T-cell (primary cell): ENCODE results near the gene PLAAT2. TPM values are rescaled to one million over a fixed set of nuclear protein-coding genes. Genes with fewer than 3 reads are reported as not detected.
A peak's percentile ranks its signal among the peaks of the same experiment; 100 is the strongest.
"Not testable (repeated sequence)": the region's sequence is repeated elsewhere in the genome, so short reads cannot be mapped to it uniquely, and the experiment has no call there.

Experiments used
- ATAC-seq, 4 experiments: fragments of 200-7000 bp in 3 of 4; fragments of 150-1000 bp in 1 of 4; cut with Tn5 transposase; replicated peaks in 1 of 4; 1 replicate in 3 of 4; 2 replicates in 1 of 4; pipeline ENCODE4 v1.10.0; 2021; ENCODE audit warnings: moderate library complexity in 3 of 4, mild to moderate bottlenecking in 2 of 4, moderate number of reproducible peaks in 1 of 4
- CTCF ChIA-PET, 2 donors: fragments of 300-600 bp; sonication (Branson Sonifier 250); formaldehyde crosslinking; loops; one replicate each; lab custom pipeline; 2022; ENCODE audit warnings: antibody characterized with exemption in 2 of 2; lab: Charles Lee
- POLR2A ChIA-PET, 2 donors: fragments of 300-600 bp; sonication (Branson Sonifier 250); formaldehyde crosslinking; loops; one replicate each; lab custom pipeline; 2022; ENCODE audit warnings: antibody characterized with exemption in 2 of 2; lab: Charles Lee
- DNase-seq, 35 experiments: peaks; one replicate each; pipeline versions ENCODE4 v3.0.0 to v3.0.0-alpha.2; 2013 to 2023
- H3K27ac ChIP-seq: one replicate; pipeline ENCODE4 v1.5.1; 2013; ENCODE audit warnings: low read length
- H3K27me3 ChIP-seq, 2 experiments: replicated peaks in 1 of 2; 1 replicate in 1 of 2; 2 replicates in 1 of 2; pipeline versions ENCODE4 v1.6.1 to v1.7.0; 2013; ENCODE audit warnings: low read length in 1 of 2, mixed read lengths in 1 of 2; ENCODE audit not compliant: control insufficient read depth in 2 of 2, insufficient read depth in 2 of 2; ENCODE audit errors: extremely low read depth in 1 of 2
- H3K36me3 ChIP-seq, 2 donors: 1 replicate in 1 of 2; 2 replicates in 1 of 2; pipeline versions ENCODE4 v1.6.1 to v1.7.0; 2013; ENCODE audit warnings: low read length in 1 of 2; ENCODE audit not compliant: control insufficient read depth in 2 of 2, insufficient read depth in 1 of 2; ENCODE audit errors: extremely low read depth in 1 of 2
- H3K4me1 ChIP-seq, 2 experiments: 1 replicate in 1 of 2; 2 replicates in 1 of 2; pipeline versions ENCODE4 v1.6.1 to v1.7.0; 2013; ENCODE audit warnings: low read length in 2 of 2, mixed read lengths in 1 of 2; ENCODE audit not compliant: insufficient read depth in 2 of 2, control insufficient read depth in 1 of 2; ENCODE audit errors: extremely low read depth in 1 of 2
- H3K4me3 ChIP-seq, 2 donors: 1 replicate in 1 of 2; 2 replicates in 1 of 2; pipeline versions ENCODE4 v1.5.1 to v1.7.0; 2013; ENCODE audit warnings: mild to moderate bottlenecking in 2 of 2, low read length in 1 of 2, moderate library complexity in 1 of 2; ENCODE audit not compliant: control insufficient read depth in 1 of 2; ENCODE audit errors: extremely low read depth in 1 of 2
- H3K9me3 ChIP-seq: 2 replicates; pipeline ENCODE4 v1.7.0; 2013
- H3K27ac Mint-ChIP-seq, 2 donors: one replicate each; pipeline ENCODE4 v1.8.0; 2020 to 2021; ENCODE audit warnings: mild to moderate bottlenecking in 2 of 2, mixed read lengths in 2 of 2
- H3K27me3 Mint-ChIP-seq, 2 donors: one replicate each; pipeline ENCODE4 v1.8.0; 2021 to 2022; ENCODE audit warnings: mixed read lengths in 2 of 2
- H3K36me3 Mint-ChIP-seq: one replicate; pipeline ENCODE4 v1.8.0; 2021; ENCODE audit warnings: mixed read lengths
- H3K4me1 Mint-ChIP-seq, 3 donors: one replicate each; pipeline ENCODE4 v1.8.0; 2020 to 2022; ENCODE audit warnings: mixed read lengths in 3 of 3, mild to moderate bottlenecking in 1 of 3
- H3K4me3 Mint-ChIP-seq, 3 donors: one replicate each; pipeline ENCODE4 v1.8.0; 2020 to 2022; ENCODE audit warnings: mild to moderate bottlenecking in 3 of 3, mixed read lengths in 3 of 3, moderate library complexity in 3 of 3
- H3K9me3 Mint-ChIP-seq, 3 donors: one replicate each; pipeline ENCODE4 v1.8.0; 2020 to 2022; ENCODE audit warnings: mixed read lengths in 3 of 3
- WGBS: methylation state at CpG from one replicate; pipeline ENCODE4 v1.1.5; 2013; ENCODE audit warnings: missing lambda C conversion rate; ENCODE audit not compliant: insufficient coverage; 5-methylcytosine and 5-hydroxymethylcytosine counted together
- total RNA-seq, 35 experiments: library from RNA in 6 of 35; stranded (reverse) in 6 of 35; fragments of 120-200 nt in 1 of 35; gene quantifications; one replicate each; pipeline versions ENCODE4 v1.2.1 to v1.2.4 and lab custom pipeline; 2013 to 2026

Gene PLAAT2
- total RNA-seq, 5 donors from 2014 or later (not counting 1 experiment from before 2014, with no cell fraction given) = 0.51 to 0.53 TPM; not detected in 3

DNA sequence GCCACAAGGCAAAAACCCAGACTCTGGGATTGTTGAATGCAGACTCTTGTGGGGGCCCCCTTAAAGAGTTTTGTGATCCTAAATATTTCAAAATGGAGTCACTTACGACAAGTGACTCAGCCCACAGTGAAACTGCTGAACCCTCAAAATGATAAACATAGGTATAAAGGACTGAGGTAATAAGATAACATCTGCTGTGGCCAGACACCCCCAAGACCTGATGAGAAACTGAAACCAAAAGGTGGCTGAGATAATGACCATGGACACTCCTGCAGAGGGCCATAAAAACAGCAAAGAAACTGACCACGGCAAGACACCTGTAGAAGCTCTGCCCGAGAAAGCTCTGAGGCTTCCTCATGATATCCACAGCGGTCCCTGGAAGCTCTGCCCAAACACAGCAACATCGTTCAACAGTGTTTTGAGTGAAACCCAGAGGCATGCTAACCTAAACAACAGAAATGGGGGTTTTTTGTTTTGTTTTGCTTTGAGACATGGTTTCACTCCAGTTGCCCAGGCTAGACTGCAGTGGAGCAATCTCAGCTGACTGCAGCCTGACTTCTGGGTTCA, 28.2 kb downstream of the PLAAT2 start:
- H3K4me3 ChIP-seq = no peak overlapping the region
- H3K27me3 ChIP-seq = no peaks in the 10 kb centered on the region
- no peaks in the 10 kb centered on the region for H3K27me3 Mint-ChIP-seq
- ChIA-PET CTCF (no interaction called here), POLR2A (interaction anchor here in 1 of 2 donors (0.9 kb wide), 1 partner anchor 86 kb away, joined by 4 read pairs; no protein-coding TSS in a partner anchor)
- peaks cover 48 to 85% of the 10 kb centered on the region in 2 experiments for H3K4me1 ChIP-seq
- DNase-seq (peak in 11 of 35 experiments; percentile 9 to 56 (median 22)), ATAC-seq (no peak)
- WGBS = 74% methylated on average over 3 of the region's 5 CpGs
- peaks cover 79 to 92% (median 87%) of the 10 kb centered on the region in 3 donors for H3K4me1 Mint-ChIP-seq
- peaks cover 0 to 2% of the 10 kb centered on the region in 2 donors for H3K36me3 ChIP-seq
- peak overlapping the region; percentile 98 to 99 for H3K27ac Mint-ChIP-seq
- H3K27ac ChIP-seq = peak overlapping the region; percentile 92
- H3K9me3 ChIP-seq = no peaks in the 10 kb centered on the region
- H3K4me3 Mint-ChIP-seq = peak overlapping the region; percentile 54 to 91 (median 87)
- no peaks in the 10 kb centered on the region for H3K9me3 Mint-ChIP-seq
- H3K36me3 Mint-ChIP-seq = peaks cover 4% of the 10 kb centered on the region

DNA sequence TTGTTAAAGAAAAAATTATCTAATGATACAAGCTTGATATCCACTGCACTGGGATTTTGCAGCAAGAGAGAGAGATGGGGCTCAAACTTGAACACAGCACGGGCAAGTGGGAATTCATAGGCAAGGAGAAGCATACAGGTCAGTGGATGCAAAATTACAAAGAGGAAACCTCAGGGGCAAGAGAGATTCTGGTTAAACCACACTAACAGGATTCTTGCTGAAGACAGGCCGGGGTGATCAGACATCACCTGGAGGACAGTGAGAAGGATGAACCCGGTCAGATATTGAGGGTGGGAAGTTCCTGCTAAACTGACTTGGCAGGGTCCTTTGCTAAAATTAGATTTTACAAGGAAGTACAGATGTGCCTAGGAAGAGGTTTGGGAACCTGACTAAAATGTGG, 29.1 kb downstream of the PLAAT2 start:
- H3K36me3 Mint-ChIP-seq = peaks cover 3% of the 10 kb centered on the region
- Histone ChIP-seq H3K36me3 (peaks cover 0 to 2% of the 10 kb centered on the region in 2 donors), H3K27ac (peak overlapping the region; percentile 92), H3K4me3 (no peak overlapping the region), H3K27me3 (no peaks in the 10 kb centered on the region), H3K4me1 (peaks cover 52 to 84% of the 10 kb centered on the region in 2 experiments), H3K9me3 (no peaks in the 10 kb centered on the region)
- WGBS = 49% methylated on average over 3 of the region's 3 CpGs
- no peaks in the 10 kb centered on the region for H3K27me3 Mint-ChIP-seq
- peak overlapping the region in 2 of 3 donors; percentile 13 to 42 for H3K4me3 Mint-ChIP-seq
- no peak for ATAC-seq
- no peaks in the 10 kb centered on the region for H3K9me3 Mint-ChIP-seq
- POLR2A ChIA-PET = no interaction called here
- H3K4me1 Mint-ChIP-seq = peaks cover 79 to 92% (median 89%) of the 10 kb centered on the region in 3 donors
- no peak for DNase-seq
- peak overlapping the region; percentile 86 to 92 for H3K27ac Mint-ChIP-seq
- CTCF ChIA-PET = no interaction called here

DNA sequence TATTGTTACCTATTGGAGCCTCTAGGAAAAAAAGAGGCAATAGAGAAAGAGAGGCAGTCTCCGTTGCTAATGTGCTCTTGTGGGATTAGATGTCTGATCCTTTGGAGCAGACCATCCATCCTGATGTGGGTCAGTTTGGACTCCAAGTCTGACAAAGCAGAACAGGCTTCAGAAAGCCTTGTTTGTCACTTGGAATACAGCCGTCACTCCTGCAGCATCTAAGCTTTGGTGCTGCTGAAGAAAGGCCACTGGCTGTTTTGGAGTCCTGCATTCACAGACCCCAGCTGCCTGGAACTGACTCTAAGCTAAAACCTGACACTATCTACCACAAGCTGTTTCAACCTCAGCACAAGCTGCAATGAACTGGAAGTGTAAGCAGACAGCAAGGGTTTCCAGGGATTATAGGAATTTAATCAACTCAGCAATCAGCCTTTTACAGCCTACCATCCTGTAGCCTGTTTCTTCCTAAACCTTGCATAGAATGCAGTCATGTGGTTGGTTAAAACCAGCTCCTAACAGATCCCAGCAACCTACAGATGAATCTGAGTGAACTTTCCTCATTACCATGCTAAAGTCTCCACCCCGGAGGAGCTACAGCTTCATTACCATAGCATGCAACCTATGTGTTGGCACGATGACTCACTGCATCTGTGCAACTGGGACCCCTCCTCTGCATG, 30.2 kb downstream of the PLAAT2 start:
- CTCF ChIA-PET = interaction anchor here in 1 of 2 donors (1.5 kb wide), 1 partner anchor 54 kb away, joined by 4 read pairs; no protein-coding TSS in a partner anchor
- Histone ChIP-seq H3K4me3 (no peak overlapping the region), H3K27me3 (no peaks in the 10 kb centered on the region), H3K27ac (peak overlapping the region; percentile 92), H3K4me1 (peaks cover 43 to 72% of the 10 kb centered on the region in 2 experiments), H3K36me3 (no peaks in the 10 kb centered on the region), H3K9me3 (no peaks in the 10 kb centered on the region)
- ATAC-seq (no peak), DNase-seq (no peak)
- no peaks in the 10 kb centered on the region for H3K9me3 Mint-ChIP-seq
- H3K27me3 Mint-ChIP-seq = no peaks in the 10 kb centered on the region
- WGBS = 92% methylated on average over 4 of the region's 4 CpGs
- POLR2A ChIA-PET = interaction anchor here (0.6 to 1.2 kb wide), 2 partner anchors 17 to 20 kb away, joined by 3 to 4 read pairs; no protein-coding TSS in a partner anchor
- H3K27ac Mint-ChIP-seq = peak overlapping the region; percentile 86 to 92
- H3K4me1 Mint-ChIP-seq = peaks cover 73 to 87% (median 85%) of the 10 kb centered on the region in 3 donors
- peak overlapping the region in 2 of 3 donors; percentile 1 to 42 for H3K4me3 Mint-ChIP-seq
- H3K36me3 Mint-ChIP-seq = no peaks in the 10 kb centered on the region

DNA sequence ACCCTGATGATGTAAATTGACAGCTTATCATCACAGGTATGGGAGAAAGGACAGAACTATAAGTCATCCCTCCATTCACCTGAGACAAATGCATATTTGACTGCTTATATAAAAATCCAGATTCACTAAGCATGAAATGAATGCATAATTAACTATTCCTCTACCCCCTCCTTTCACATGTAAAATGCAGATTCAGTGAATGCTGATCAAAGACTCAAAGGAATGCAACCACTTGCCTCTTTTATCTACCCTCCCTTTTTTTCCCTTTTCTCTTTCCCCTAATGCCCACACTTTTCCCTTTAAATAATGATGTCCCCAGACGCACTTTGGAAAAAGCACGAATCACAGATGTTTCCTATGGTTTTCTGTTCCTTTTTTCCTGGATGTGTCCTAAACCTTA, 31.1 kb downstream of the PLAAT2 start:
- Histone ChIP-seq H3K27ac (peak overlapping the region; percentile 77), H3K9me3 (no peaks in the 10 kb centered on the region), H3K4me1 (peaks cover 40 to 66% of the 10 kb centered on the region in 2 experiments), H3K27me3 (no peaks in the 10 kb centered on the region), H3K36me3 (no peaks in the 10 kb centered on the region), H3K4me3 (no peak overlapping the region)
- CTCF ChIA-PET = interaction anchor here in 1 of 2 donors (1.5 kb wide), 1 partner anchor 53 kb away, joined by 4 read pairs; no protein-coding TSS in a partner anchor
- Mint-ChIP-seq H3K27me3 (no peaks in the 10 kb centered on the region), H3K27ac (peak overlapping the region; percentile 86 to 94), H3K9me3 (no peaks in the 10 kb centered on the region), H3K4me1 (peaks cover 75 to 85% (median 82%) of the 10 kb centered on the region in 3 donors), H3K4me3 (peak overlapping the region; percentile 42 to 65 (median 55)), H3K36me3 (no peaks in the 10 kb centered on the region)
- peak in 1 of 4 experiments; percentile 17 for ATAC-seq
- no peak for DNase-seq
- no CpG with 5 or more reads among the region's 2 CpGs for WGBS
- POLR2A ChIA-PET = interaction anchor here (0.9 to 1.2 kb wide), 2 partner anchors 21 to 35 kb away, joined by 3 to 4 read pairs; no protein-coding TSS in a partner anchor

DNA sequence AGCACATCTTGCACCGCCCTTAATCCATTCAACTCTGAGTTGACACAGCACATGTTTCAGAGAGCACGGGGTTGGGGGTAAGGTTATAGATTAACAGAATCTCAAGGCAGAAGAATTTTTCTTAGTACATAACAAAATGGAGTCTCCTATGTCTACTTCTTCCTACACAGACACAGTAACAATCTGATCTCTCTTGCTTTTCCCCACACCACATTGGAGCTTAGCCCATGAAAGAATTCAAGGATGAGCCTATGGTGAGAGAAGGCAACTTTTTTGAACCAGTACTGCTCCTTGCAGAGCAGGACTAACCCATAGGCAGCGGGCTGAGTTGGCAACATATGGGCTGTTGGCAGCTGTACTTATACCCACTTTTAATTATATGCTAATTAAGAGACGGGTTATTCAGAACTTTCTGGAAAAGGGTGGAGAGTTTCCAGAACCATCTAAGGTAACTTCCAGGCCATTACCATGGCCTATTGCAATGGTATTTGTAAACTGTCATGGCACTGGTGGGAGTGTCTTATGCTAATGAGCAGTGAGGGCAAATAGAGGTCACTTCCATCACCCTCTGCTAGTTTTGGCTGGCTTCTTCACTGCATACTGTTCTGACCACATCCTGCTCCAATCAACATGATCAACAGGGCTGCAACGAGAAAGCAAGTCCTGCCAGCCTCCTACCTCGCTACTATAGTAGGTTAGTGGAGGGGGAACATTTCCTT, 31.9 kb downstream of the PLAAT2 start:
- Mint-ChIP-seq H3K4me3 (peak overlapping the region; percentile 42 to 72 (median 65)), H3K27ac (peak overlapping the region; percentile 86 to 94), H3K4me1 (peaks cover 72 to 78% (median 76%) of the 10 kb centered on the region in 3 donors)
- not testable (repeated sequence) for H3K27me3 ChIP-seq, H3K9me3 ChIP-seq, H3K27me3 Mint-ChIP-seq, H3K36me3 Mint-ChIP-seq, H3K9me3 Mint-ChIP-seq, H3K36me3 ChIP-seq
- ChIA-PET CTCF (interaction anchor here in 1 of 2 donors (0.5 to 1.5 kb wide), 2 partner anchors 8 to 52 kb away, joined by 4 read pairs; no protein-coding TSS in a partner anchor), POLR2A (interaction anchor here (0.9 to 1.2 kb wide), 2 partner anchors 22 to 35 kb away, joined by 3 to 4 read pairs; no protein-coding TSS in a partner anchor)
- H3K4me3 ChIP-seq = peak overlapping the region in 1 of 2 donors; percentile 50
- H3K4me1 ChIP-seq = peaks cover 40 to 63% of the 10 kb centered on the region in 2 experiments
- DNase-seq (peak in 33 of 35 experiments; percentile 37 to 87 (median 69)), ATAC-seq (peak; percentile 96 to 99 (median 98))
- peak overlapping the region; percentile 77 for H3K27ac ChIP-seq
- no CpG with 5 or more reads among the region's 6 CpGs for WGBS
